Keratinocyte (primary cell): ENCODE measurements around the gene TYR.

ENCODE experiments used
- EZH2 ChIP-seq: IDR thresholded peaks from one replicate; pipeline ENCODE4 v1.6.1; 2012; ENCODE audit warnings: inconsistent platforms, mild to moderate bottlenecking, low read length, moderate library complexity
- TF ChIP-seq, protein P1 (sequence below), 3 experiments: IDR thresholded peaks in 1 of 3; conservative IDR thresholded peaks in 1 of 3; optimal IDR thresholded peaks in 1 of 3; 2 replicates in 2 of 3; 3 replicates in 1 of 3; pipeline versions ENCODE3 to v1.5.1; 2011; ENCODE audit warnings: low read length in 3 of 3, mild to moderate bottlenecking in 3 of 3, moderate library complexity in 2 of 3, control low read depth in 1 of 3, inconsistent platforms in 1 of 3; ENCODE audit not compliant: insufficient read depth in 2 of 3; ENCODE audit errors: extremely low read depth in 1 of 3

DNA sequence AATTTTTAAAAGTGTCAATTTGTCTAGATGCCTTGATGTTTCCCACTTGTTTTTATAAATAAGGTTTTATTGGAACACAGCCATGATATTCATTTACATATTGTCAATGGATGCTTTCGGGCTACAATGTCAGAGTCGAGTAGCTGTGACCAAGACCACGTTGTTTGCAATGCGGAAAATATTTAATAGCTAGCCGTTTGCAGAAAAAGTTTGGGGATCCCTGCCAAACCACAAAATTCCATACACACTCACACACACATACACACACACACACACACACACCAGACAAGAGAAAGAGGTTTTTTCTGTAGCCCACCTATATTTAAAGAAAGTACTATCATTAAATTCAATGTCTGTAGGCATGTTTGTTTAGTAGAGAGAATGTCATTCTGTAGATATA, 58.3 kb downstream of the TYR start:
- TF ChIP-seq, protein P1, sequence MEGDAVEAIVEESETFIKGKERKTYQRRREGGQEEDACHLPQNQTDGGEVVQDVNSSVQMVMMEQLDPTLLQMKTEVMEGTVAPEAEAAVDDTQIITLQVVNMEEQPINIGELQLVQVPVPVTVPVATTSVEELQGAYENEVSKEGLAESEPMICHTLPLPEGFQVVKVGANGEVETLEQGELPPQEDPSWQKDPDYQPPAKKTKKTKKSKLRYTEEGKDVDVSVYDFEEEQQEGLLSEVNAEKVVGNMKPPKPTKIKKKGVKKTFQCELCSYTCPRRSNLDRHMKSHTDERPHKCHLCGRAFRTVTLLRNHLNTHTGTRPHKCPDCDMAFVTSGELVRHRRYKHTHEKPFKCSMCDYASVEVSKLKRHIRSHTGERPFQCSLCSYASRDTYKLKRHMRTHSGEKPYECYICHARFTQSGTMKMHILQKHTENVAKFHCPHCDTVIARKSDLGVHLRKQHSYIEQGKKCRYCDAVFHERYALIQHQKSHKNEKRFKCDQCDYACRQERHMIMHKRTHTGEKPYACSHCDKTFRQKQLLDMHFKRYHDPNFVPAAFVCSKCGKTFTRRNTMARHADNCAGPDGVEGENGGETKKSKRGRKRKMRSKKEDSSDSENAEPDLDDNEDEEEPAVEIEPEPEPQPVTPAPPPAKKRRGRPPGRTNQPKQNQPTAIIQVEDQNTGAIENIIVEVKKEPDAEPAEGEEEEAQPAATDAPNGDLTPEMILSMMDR (optimal IDR thresholded peaks at IDR 0.05 in 1 of 3, IDR thresholded peaks at IDR 0.05 in 1 of 3, conservative IDR thresholded peaks at IDR 0.05 in 1 of 3; ENCODE audit: extremely low read depth in 1 of 3, insufficient read depth in 2 of 3, low read length in 3 of 3), result no peak
- TF ChIP-seq EZH2, result no peak
